Breast epithelium (tissue), 4 donors: ENCODE data around the gene FAM163A. TPM values are rescaled to one million over a fixed set of nuclear protein-coding genes. Genes with fewer than 3 reads are reported as not detected.

ENCODE experiments used
- DNase-seq, 2 donors: peaks; one replicate each; pipeline ENCODE4 v3.0.0-alpha.2; 2019; ENCODE audit warnings: low spot score in 2 of 2
- H3K27ac ChIP-seq, 2 donors: fragments of 200-600 bp; sonication (generic) in 1 of 2; one replicate each; pipeline ENCODE4 v1.5.1; 2016 to 2019; ENCODE audit warnings: mild to moderate bottlenecking in 1 of 2
- H3K27me3 ChIP-seq, 2 donors: fragments of 200-600 bp; sonication (generic) in 1 of 2; one replicate each; pipeline versions ENCODE4 v1.5.1 to v1.6.0; 2017 to 2019; ENCODE audit warnings: control low read depth in 1 of 2, mild to moderate bottlenecking in 1 of 2
- H3K36me3 ChIP-seq: fragments of 200-600 bp; one replicate; pipeline ENCODE4 v1.5.1; 2019
- H3K4me1 ChIP-seq, 2 donors: fragments of 200-600 bp; sonication (generic); one replicate each; pipeline ENCODE4 v1.5.1; 2016 to 2019; ENCODE audit warnings: control low read depth in 1 of 2
- H3K4me3 ChIP-seq, 3 donors: fragments of 200-600 bp; sonication (generic); 1 replicate in 2 of 3; 2 replicates in 1 of 3; pipeline ENCODE4 v1.5.1; 2016 to 2019; ENCODE audit warnings: mild to moderate bottlenecking in 3 of 3, moderate library complexity in 2 of 3
- H3K9me3 ChIP-seq, 2 donors: fragments of 200-600 bp; sonication (generic) in 1 of 2; one replicate each; pipeline ENCODE4 v1.5.1; 2016 to 2019; ENCODE audit warnings: control low read depth in 1 of 2
- CTCF ChIP-seq, 3 donors: fragments of 450-650 bp; IDR thresholded peaks; one replicate each; pipeline ENCODE4 v1.5.1; 2016 to 2017; ENCODE audit warnings: antibody characterized with exemption in 3 of 3, mild to moderate bottlenecking in 3 of 3, moderate library complexity in 3 of 3
- POLR2A ChIP-seq: fragments of 450-650 bp; IDR thresholded peaks from one replicate; pipeline ENCODE4 v1.6.1; 2016; ENCODE audit warnings: antibody characterized with exemption, mild to moderate bottlenecking, moderate library complexity
- POLR2AphosphoS5 ChIP-seq, 3 donors: sonication (generic); formaldehyde crosslinking; IDR thresholded peaks; one replicate each; pipeline ENCODE4 v1.6.1; 2017; ENCODE audit warnings: antibody characterized with exemption in 3 of 3
- intact Hi-C: fragments of 100-400 bp; cut with DNase I; formaldehyde crosslinking; loops from one replicate; pipeline ENCODE4 v1.15.1; 2023; ENCODE audit warnings: low total_unique reads
- total RNA-seq, 3 donors: library from RNA; depleted of rRNA; stranded (reverse); fragments of >200 nt; gene quantifications; one replicate each; pipeline ENCODE4 v1.1.0, GENCODE V29; 2016

FAM163A gene
- total RNA-seq, 3 donors from 2014 or later, result not detected

- Histone ChIP-seq H3K4me1 (no peaks in the 10 kb centered on the region), H3K9me3 (peaks cover 0 to 7% of the 10 kb centered on the region in 2 donors), H3K27ac (no peak overlapping the region), H3K36me3 (no peaks in the 10 kb centered on the region), H3K27me3 (no peaks in the 10 kb centered on the region), H3K4me3 (no peak overlapping the region)
- TF ChIP-seq CTCF (IDR thresholded peaks at IDR 0.05) (no peak), POLR2A (no peak), POLR2AphosphoS5 (IDR thresholded peaks at IDR 0.05) (no peak)
- intact Hi-C loops, result no loop called here
- DNase-seq, result no peak
Measured at GRCh38 chr1:179774000-179774399, 30.9 kb downstream of the FAM163A start.

GRCh38 chr1:179774566-179774965 lies 31.5 kb downstream of the FAM163A start:
- no peak overlapping the region for H3K27ac ChIP-seq
- H3K4me3 ChIP-seq, result no peak overlapping the region
- TF ChIP-seq POLR2AphosphoS5 (IDR thresholded peaks at IDR 0.05) (no peak), POLR2A (no peak), CTCF (IDR thresholded peaks at IDR 0.05) (no peak)
- H3K4me1 ChIP-seq, result no peaks in the 10 kb centered on the region
- intact Hi-C loops, result no loop called here
- no peak for DNase-seq
- peaks cover 0 to 7% of the 10 kb centered on the region in 2 donors for H3K9me3 ChIP-seq
- H3K36me3 ChIP-seq, result no peaks in the 10 kb centered on the region
- no peaks in the 10 kb centered on the region for H3K27me3 ChIP-seq

- Histone ChIP-seq H3K27ac (no peak overlapping the region), H3K4me3 (no peak overlapping the region), H3K27me3 (no peaks in the 10 kb centered on the region), H3K36me3 (no peaks in the 10 kb centered on the region), H3K9me3 (peaks cover 0 to 7% of the 10 kb centered on the region in 2 donors), H3K4me1 (no peaks in the 10 kb centered on the region)
- no peak for TF ChIP-seq POLR2A
- TF ChIP-seq CTCF (IDR thresholded peaks at IDR 0.05), result no peak
- TF ChIP-seq POLR2AphosphoS5 (IDR thresholded peaks at IDR 0.05), result no peak
- intact Hi-C loops, result no loop called here
- DNase-seq, result no peak
Measured at GRCh38 chr1:179775009-179775408, 31.9 kb downstream of the FAM163A start.

- no peaks in the 10 kb centered on the region for H3K36me3 ChIP-seq
- intact Hi-C loops, result no loop called here
- H3K4me1 ChIP-seq, result no peaks in the 10 kb centered on the region
- no peak overlapping the region for H3K27ac ChIP-seq
- H3K9me3 ChIP-seq, result peaks cover 0 to 7% of the 10 kb centered on the region in 2 donors
- no peaks in the 10 kb centered on the region for H3K27me3 ChIP-seq
- H3K4me3 ChIP-seq, result no peak overlapping the region
- no peak for DNase-seq
- TF ChIP-seq CTCF (IDR thresholded peaks at IDR 0.05) (no peak), POLR2AphosphoS5 (IDR thresholded peaks at IDR 0.05) (no peak), POLR2A (no peak)
Measured at GRCh38 chr1:179776831-179777230, 33.7 kb downstream of the FAM163A start.

- TF ChIP-seq CTCF (IDR thresholded peaks at IDR 0.05), result no peak
- no peak for TF ChIP-seq POLR2AphosphoS5 (IDR thresholded peaks at IDR 0.05)
- TF ChIP-seq POLR2A, result no peak
- no peaks in the 10 kb centered on the region for H3K36me3 ChIP-seq
- H3K4me1 ChIP-seq, result no peaks in the 10 kb centered on the region
- H3K27me3 ChIP-seq, result no peaks in the 10 kb centered on the region
- H3K4me3 ChIP-seq, result no peak overlapping the region
- intact Hi-C loops, result no loop called here
- H3K27ac ChIP-seq, result no peak overlapping the region
- H3K9me3 ChIP-seq, result peaks cover 0 to 2% of the 10 kb centered on the region in 2 donors
- no peak for DNase-seq
Measured at GRCh38 chr1:179777731-179778130, 34.6 kb downstream of the FAM163A start.
